Measurements from ENCODE around the gene TNFRSF18.
A peak's percentile ranks its signal among the peaks of the same experiment; 100 is the strongest.

Gene TNFRSF18

DNA sequence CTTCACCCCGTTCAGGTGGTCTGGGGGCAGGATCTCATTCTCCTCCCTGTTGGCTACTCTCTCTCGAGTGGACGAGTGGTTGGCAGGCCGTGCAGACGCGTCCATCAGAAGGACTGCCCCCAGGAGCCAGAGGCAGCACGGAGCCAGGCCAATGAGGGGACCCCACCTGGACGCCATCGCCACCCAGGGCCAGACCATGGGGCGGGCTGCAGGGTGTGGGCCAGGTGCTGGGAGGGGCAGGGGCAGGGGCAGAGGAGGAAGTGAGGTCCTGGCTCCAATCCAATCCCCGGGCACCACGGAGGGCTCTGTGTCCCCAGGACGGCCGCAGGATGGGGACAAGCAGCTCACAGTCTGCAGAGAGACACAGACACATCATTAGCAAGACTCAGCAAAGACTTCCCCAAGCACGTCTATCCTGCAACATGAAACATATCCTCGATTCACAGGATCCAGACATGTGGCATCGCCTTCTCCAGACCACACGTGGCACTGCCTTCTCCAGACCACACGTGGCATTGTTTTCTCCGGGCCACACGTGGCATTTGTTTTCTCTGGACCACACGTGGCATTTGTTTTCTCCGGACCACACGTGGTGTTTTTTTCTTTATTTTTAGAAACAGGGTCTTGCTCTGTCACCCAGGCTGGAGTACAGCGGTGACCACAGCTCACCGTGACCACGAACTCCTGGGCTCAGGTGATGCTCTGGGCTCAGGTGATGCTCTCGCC lies 22.4 kb upstream of the TNFRSF18 start:
- DNase-seq (ENCODE audit: low read depth), result no peak

DNA sequence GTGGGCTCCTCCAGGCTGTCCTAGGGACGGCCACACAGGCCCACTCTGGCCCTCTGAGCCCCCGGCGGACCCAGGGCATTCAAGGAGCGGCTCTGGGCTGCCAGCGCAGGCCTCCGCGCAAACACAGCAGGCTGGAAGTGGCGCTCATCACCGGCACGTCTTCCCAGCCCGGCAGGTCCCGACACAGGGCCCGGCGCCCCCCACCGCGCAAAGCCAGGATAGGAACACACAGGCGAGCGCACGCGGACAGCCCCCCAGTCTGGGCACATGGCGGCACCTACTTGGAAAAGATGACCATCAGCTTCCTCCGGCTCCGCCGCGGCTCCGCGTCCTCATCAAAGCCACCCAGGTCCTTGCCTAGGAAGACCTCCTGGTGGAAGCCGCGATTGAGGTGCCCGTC lies 21.8 kb upstream of the TNFRSF18 start:
- DNase-seq (ENCODE audit: low read depth), result no peak

DNA sequence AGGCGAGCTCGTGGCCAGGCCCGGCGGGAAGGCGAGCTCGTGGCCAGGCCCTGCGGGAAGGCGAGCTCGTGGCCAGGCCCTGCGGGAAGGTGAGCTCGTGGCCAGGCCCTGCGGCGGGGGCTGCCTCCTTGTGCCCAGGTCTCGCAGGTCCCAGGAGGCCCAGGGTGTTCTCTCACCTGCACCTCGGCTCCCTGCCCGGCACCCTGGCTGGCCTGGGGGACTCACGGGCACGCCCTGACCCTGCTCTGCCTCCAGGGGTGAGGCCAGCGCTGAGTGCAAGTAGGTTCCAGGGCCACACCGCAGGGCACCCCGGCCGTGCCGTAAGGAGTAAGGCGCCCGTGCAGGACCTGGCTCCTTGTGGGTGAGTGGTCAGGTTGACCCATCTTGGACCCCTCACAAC lies 21.0 kb upstream of the TNFRSF18 start:
- no peak for DNase-seq (ENCODE audit: low read depth)

DNA sequence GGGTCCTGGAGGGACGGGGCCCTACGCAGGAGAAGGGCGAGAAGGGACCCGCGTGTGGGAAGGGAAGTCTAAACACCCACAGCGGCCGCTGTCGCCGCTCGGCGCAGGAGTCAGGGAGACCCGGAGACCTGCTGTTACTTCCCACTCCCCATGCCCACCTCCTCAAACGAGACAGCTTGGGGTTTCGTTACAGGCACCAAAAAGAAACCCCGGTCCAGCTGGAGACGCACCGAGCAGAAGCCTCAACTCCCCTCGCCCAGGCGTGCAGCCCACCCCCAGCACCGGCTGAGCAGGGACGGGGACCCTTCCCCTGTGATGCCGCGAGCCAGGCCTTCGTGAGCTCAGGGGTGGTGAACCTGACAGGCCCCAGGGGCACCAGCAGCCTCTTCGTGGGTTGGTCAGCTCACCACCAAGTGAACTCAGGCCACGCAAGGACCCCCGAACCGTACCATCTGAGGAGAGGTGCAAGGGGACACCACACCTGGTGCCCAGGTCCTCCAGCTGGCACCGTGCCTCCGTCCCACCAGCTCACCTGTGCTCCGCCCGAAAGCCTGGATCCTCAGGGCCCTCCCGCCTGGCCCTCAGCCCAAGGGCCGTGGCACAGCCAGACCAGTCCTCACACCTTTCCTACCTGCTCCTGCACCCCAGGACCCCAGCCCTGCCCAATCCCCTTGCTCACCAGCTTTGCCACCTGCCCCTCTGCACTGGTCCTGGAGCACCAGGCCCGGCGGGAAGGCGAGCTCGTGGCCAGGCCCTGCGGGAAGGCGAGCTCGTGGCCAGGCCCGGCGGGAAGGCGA lies 20.4 kb upstream of the TNFRSF18 start:
- no peak for DNase-seq (ENCODE audit: low read depth)

DNA sequence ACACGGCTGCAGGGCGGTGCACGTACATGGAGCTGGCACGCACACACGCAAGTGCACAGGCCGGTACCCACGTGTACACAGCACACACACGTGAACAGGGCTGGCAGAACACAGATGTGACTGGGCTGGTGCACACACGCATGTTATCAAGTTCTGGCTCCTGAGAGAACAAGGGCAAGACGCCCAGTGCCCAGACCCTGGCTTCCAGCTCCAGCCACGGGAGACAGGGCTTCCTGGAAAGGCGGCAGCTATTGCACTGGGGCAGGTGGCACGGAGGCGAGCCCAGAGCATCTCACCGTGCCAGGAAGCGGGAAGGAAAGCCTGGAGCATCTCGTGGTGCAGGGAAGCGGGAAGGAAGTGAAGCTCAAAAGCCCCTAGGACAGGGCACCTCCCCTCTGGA lies 19.5 kb upstream of the TNFRSF18 start:
- no peak for DNase-seq (ENCODE audit: low read depth)

DNA sequence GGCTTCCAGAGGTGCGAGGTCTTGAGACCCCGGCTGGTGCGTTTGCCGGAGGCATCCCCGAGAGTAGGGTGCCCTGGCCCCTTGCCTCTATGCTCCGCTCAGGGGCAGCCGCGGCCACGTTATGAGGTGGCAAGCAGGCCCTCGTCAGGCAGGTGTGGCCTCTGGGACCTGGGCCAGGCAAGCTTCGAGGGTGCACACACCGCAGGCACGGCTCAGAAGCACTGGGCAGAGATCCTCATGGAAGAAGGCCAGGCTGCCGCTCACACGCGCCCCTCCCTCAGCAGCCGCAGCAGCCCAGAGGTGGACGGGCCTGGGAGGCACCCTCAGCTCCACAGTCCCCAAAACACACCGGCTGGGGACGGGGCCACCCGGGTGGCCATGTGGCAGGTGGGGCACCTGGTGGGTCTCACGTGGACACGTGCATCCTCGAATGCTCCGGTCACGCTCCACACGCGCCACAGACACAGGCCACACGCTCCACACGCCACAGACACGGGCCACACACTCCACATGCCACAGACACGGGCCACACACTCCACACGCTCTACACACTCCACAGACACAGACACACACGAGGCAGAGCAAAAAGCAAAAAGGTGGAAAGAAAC lies 18.9 kb upstream of the TNFRSF18 start:
- DNase-seq (ENCODE audit: low read depth), result no peak

DNA sequence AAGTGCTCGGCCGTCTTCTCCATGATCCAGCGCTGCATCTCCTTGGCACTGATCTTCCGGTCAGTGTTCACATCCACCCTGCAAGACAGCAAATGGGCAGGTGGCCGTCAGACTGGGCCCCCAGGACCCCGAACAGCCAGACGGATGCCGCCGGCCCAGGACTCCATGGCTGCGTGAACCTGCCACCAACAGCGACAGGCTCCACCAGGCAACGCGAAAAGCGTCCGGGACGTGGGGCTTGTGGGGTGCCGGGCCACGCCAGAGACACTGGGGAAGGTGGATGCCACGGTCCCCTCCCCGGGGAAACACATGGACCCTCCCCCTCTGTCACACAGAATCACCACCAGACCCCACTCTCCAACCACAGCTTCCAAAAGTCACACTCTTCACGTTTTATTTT lies 17.5 kb upstream of the TNFRSF18 start:
- no peak for DNase-seq (ENCODE audit: low read depth)

DNA sequence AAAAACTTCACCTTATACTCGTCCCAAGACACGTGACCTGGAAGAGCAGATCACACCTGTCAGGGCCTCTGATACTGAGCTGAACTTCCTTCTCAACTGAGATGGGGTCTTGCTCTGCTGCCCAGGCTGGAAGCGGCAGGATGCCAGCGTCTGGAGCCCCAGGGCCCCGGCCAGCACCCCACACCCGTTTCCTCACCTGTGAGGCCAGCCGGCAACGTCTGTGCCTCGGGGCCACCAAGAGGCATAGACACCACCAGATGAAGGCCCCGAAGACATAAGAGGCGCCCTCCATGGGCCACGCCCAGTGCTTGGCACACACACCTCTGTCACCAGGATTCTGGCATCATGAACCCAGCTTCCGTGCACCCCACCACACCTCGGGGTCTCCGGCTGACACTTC lies 16.9 kb upstream of the TNFRSF18 start:
- no peak for DNase-seq (ENCODE audit: low read depth)

DNA sequence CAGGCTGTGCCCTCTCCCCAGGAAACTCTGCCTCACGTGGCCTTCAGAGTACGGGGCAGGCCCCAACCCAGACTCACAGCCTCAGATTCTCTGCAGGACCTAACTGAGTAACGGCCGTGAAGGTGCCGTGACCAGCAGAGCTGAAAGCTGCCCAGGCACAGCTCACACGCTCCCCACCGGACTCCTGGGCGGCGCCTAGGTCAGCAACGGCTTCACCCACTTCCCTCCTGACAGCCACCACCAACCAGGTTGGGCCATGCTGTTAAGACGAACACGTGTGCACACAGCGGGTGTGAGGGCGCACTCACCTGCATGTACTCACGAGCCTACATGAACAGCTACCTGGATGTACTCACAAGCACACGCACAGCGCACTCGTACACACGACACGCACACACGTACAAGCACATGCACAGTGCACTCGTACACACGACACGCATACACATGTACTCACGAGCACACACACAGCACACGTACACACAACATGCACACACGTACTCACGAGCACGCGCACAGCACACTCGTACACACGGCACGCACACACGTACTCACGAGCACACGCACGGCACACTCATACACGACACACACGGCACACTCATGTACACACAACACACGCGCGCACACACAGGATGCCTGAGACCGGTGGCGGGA lies 16.3 kb upstream of the TNFRSF18 start:
- no peak for DNase-seq (ENCODE audit: low read depth)

DNA sequence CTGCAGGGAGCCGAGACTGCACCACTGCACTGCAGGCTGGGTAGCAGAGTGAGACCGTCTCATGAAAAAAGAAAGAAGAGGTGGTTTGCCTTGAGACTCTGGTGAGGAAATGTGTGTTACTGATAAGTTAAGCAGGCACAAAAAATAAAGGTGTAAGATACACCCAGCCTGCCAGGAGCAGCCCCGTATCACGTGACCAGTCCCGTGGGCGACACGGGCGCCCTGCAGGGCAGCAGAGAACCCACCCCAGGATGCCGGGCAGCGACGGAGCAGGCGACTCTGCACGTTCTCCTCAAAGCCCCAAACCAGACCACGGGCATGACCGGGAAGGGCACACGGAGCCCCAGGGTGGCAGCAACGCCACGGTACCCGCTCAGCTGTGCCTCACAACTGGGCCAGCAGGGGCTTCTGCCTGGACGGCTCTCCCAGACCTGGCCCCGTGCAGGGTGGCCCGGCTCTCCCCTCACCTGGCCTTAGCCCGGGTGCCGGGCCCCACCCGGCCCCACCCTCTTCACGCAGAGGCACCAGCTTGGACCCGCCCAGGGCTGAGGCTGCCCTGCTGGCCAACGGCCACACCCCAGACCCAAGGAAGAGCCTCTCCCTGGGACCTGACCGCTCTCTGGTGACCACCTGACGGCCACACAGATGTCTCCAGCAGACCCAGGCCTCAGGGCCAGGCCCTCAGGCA lies 15.6 kb upstream of the TNFRSF18 start:
- no peak for DNase-seq (ENCODE audit: low read depth)

DNA sequence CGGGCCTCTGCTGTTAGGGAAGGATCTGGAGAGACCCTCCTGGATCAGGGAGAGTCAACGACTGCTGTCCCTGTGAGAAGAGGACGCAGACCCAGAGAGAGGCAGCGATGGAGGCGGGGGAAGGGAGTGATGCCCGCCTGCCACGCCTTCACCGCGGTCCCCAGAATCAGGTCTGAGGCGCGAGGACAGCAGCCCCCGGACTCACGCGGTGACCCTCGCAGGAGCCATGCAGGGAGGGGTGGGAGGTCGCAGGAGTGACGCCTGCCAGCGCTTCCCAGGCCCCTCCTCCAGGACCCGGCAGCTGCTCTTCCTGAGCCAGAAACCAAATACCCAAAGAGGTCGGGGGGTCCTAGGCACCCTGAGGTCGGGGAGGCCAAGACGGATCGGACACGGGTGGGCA lies 13.8 kb upstream of the TNFRSF18 start:
- no peak for DNase-seq (ENCODE audit: low read depth)

DNA sequence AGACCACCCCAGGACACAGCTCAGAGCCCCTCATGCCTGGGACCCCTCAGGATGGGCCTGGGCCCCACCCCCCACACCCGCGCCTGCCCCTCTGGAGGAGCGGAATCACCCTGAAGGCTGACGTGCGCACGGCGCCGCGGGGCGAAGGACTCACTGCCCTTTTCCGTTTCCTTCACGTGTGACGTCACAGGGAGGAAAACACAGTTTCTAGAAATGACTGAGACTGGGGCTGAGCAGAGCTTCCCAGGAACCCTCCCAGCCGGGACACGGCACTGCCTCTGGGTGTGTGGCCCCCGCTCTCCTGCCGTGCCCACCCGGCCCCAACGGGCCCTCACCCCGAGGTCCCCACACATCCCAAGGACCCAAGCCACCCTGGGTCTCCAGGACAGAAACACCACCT lies 12.9 kb upstream of the TNFRSF18 start:
- no peak for DNase-seq (ENCODE audit: low read depth)

DNA sequence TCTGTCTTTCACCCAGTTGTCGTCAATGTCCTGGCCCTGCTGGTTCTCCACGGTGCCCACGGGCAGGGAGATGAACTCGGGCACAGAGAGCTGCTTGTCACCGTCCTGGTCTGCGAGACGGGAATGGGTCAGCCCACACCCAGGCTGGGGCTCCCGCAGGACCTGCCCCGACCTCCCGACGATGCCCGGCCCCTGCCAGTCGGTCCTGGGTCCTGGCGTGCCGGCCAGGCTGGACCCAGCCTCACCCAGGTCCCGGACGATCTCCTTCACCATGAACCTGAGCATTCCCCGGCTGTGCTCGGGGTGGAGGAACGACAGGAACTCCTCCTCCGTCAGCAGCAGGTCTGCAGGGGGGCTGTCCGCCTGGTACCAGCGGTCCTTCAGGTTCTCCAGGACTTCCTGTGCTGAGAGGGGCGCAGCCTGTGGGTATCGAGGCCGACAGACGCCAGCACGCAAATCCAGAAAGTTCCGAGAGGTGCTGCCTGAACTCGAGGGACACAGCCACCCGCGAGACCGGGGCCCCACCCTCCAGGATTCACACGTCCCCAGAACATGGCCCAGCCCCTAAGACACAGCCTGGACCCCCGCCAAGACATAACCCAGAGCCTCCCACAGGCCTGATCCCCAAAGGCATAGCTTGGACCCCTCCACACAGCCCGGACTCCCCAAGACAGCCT lies 12.3 kb upstream of the TNFRSF18 start:
- DNase-seq (ENCODE audit: low read depth), result no peak

DNA sequence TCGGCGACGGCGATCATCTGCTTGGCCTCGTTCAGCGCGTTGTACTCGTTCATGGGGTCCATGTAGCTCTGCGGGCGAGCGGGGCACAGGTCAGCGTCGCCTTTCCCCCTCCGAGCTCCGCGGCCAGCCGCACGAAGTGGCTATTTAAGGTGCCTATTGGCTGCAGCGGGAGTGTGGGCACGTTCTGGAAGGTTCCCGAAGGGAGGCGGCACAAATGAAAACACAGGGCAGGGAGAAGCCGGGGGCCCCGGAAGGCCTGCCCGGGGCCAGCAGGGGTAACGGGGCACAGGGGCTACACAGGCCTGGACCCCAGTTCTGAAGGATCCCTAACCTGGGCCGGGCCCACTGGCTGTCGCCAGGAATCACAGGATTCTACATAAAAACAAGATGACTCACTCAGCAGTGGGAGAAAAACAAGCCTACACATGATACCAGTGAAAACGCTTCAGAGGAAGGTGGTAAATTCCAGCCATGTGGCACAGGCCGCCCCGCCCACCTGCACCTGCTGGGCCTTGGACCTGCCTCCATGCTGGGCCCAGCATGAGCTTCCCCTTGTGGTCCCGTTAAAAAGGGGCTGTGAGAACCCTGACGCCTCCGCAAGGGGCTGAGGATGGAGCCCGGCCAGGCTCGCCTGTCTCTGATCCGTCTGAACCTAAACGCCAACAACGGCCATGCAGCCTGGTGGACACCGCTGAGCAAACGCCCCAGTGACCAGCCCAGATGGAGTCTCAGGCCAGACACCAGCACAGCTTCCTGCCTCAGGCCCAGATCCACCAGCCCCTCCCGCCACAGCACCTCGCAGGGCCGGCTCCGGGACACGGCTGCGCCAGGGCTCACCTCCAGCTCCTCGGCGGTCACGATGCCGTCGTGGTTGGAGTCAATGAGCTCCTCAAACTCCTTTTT lies 11.5 kb upstream of the TNFRSF18 start:
- DNase-seq (ENCODE audit: low read depth), result peak; percentile 37

DNA sequence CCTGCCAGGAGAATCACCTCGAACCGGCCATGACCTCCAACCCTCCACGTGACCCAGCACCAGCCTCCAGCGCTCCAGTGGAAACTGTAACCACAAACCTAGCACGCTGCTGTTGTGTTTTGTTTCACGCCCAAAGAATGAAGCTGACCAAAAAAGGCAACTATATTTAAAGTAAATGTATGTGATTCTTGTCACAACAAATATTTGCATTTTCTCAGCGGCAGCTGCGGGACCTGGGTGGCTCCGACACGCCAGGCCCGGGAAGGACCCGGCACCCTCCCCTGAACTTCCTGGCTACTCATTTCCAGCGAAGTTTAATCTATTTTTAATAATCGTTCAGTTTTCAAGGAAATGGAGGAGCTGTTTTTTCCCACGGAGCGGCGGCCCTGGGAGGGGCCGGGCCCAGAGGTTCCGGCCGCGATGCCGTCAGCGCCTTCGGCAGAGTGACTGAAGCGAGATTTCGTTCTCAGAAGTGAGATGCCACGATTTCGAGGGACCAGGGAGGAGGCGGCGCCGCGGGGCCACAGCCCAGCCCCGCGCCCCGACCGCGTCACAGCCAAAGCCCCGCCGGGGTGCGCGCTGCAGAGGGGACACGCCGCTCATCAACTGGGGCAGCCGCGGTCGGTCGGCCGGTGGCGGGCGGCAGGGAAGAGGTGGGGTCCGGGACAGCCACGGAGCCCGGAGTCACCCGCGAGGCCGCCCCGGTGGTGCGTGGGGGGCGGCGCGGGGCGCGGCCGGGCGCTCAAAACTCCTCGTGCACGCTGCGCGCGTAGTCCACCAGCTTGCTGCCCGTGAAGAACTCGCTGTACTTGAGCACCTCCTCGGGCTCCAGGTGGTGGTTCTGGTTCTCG lies 10.6 kb upstream of the TNFRSF18 start:
- no peak for DNase-seq (ENCODE audit: low read depth)

DNA sequence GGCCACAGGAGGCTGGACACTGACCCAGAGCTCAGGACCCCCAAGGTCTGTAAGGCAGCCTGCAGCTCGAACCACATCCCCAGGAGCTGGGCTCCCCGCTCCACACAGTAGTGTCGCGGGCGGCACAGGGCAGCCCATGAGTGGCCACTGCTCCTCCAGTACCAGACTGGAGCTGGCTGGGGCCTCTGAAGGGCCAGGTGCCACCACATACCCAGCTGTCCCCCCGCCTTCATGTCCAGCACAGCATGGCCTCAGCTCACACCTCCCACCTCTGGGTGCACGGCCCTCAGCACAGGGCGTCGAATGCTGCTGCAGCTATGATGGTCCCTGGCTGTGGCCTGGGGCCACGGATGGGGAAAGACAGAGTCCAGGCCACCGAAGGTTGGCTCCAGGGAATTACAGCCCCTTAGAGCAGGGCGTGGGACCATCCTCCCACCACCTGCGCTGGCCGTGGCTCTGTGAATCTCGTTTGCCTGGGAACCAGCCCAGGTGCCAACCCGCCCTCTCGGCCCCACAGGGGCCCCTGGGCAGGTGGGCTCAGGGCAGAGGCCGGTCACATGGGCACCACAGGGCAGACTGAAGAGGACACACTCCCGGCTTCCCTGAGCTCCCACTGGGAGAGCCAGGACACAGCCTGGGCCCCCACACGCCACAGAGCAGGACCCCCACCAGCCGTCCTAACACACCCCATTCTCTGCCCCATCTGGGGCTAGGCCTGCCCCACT lies 9.7 kb upstream of the TNFRSF18 start:
- no peak for DNase-seq (ENCODE audit: low read depth)

DNA sequence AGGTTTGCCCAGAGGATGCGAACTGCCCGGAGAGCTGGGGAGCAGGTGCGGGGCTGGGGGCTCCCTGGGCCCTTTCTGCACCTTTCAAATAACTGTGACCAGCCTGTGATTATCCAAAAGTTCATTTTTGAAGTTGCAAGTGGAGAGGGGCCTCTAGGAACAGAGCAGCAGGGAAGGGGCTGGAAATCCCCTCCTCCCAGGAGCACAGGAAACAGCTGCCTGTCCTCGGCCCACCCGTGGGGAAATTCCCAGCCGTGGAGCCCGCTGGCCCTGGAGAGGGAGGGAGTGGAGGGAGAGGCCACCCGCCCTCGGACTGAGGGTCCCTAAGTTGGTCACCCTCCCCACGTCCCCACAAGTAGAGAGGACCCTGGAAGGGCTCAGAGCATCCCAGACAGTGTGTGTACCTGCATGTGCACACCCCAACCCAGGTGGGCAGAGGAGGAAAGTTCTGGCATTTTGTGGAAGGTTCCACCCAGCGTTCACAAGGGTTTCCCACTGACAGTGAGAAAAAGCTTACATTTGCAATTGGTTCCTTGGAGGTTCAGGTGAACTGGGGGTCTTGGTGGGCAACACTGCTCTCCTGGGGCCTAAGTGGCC lies 8.8 kb upstream of the TNFRSF18 start:
- DNase-seq (ENCODE audit: low read depth), result no peak

Measured in stimulated activated CD8-positive, alpha-beta memory T cell treated with anti-CD3 and anti-CD28 coated beads, Interleukin-4, amount 100 ng/mL, for 24 hours (primary cell).